HG03097 (cell line): ENCODE data around the gene PRCD.

Source experiments
- ATAC-seq: cut with Tn5 transposase; IDR thresholded peaks from one replicate; pipeline ENCODE4 v1.9.1; 2021; ENCODE audit not compliant: unreplicated experiment, low FRiP score

The PRCD gene

DNA sequence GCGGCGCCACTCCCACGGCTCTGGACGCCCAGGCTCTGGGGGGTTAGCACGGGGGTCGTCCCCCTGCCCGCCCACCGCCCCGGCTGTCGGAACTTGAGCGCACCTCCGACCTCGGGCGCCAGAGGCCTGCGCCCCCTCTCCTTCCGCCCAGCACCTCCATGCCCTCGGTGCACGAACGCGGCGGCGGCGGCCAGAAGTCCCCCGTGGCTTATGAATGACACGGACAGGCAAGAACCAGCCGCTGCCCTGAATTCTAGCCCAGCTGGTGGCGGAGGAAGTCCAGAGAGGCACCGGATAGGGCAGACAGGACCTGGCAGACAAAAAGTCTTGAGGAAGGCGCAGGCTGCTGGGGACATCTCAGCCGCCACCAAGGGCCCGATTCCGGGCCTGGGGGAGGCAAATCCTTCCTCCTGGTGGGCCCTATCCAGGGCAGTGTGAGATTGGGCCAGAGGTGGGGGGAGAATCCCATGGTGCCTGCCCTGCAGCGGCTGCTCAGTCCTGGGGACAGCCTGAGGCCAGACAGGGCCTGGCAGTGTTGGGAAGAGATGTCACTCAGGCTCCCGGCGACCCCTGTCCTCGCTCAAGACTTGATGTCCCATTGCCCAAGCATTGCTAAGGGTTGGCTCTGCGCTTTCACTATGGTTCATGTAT, 1.4 kb upstream of the PRCD start:
- no peak for ATAC-seq

DNA sequence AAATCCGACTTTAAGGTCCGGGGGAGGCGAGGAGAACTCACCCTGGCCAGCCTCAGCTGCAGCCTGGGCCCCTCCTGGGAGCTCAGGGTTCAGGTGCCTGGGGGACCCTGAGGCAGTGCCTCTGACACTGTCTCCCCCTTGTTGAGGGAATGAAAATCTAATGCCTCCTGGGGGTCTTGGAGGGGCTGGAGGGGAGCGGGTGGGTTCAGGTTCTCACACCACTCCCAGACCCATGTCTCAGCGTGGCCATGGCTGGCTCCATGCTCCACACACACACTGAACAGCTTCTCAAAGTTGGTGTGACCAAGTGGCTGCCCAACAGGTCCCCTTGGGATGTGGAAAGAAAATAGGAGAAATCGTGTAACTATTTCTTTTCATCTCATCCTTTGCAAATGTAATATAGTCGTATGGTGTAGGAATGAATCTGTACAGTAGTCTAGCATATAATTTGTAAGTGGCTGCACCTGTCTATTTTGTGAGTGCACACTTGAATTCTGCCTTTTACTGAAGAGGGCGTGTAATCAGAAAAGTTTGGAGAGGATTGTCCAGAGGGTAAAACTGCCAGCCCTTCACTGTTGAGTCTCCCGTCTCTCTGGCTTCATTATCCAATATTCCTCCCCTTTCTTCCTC, 788 bp upstream of the PRCD start:
- ATAC-seq: no peak

DNA sequence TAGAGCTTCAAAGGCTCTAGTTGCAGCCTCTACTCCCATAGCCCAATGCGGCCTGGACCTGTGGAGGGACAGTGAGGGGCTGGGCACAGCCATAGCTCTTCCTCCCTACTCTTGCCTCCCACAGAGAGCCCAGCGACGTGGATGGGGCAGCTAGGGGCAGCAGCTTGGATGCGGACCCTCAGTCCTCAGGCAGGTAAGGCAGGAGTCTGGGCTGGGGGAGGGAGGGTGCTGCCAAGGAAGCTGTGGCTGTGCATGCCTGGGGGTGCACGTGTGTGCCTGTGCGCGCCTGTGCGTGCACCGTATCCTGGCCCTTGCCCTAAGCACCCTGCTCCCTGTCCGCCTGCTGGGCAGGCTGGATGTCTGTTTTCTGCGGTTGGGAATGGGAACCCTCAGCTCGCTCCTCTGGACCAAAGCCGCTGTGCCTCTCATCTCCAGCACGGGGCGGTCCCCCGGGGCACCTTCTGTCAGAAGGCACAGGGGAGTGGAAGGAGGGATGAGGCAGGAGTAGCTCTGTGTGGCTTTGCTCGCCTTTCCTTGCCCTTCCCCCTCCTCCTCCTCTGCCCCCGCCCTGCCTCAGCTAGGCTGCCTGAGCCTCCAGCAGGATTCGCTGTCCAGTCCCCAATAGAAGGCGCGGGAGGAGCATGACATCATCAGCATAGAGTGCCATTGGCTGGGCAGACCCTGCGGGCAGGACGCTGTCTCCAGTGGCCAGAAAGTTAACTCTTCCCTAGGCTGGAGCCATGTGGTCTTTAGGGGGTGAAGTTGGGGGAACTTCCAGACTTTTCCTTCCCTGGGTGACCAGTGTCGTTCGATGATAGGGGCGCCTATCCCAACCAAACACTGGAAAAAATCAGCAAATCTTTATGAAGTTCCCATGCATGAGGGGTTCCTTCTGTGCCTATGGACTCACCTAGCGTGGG, 797 bp downstream of the PRCD start:
- ATAC-seq: no peak

DNA sequence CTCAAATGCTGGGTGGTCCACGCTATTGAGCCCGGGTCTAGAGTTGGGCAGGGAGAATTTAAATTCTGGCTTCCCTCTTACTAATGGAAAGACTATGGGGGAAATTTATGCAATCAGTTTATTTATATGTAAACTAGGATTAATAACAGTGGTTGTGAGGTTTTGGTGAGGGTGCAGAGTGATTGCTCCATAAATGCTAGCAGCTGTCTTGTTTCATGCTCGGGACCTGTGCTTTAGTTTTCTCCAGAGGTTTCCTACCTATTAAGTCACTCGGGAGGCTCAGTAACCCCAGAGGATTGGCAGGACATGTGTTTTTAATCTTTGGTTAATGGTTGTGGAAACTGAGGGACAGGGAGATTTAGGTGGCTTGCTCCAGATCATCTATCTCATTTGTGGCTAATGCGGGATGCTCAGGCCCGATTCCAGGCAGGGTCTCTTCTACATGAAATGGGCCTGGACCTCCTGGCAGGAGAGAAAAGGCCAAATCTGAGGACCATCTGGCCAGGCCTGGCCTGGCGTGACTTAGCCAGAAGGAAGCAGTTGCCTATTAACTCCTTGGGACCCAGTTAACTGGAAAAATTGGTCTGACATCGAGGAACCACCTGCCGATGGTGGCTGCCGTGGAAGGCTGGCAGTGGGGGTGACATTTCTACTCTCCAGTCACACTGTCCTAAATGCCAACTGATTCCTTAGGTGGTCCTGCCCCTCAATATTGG, 2.1 kb downstream of the PRCD start:
- no peak for ATAC-seq

DNA sequence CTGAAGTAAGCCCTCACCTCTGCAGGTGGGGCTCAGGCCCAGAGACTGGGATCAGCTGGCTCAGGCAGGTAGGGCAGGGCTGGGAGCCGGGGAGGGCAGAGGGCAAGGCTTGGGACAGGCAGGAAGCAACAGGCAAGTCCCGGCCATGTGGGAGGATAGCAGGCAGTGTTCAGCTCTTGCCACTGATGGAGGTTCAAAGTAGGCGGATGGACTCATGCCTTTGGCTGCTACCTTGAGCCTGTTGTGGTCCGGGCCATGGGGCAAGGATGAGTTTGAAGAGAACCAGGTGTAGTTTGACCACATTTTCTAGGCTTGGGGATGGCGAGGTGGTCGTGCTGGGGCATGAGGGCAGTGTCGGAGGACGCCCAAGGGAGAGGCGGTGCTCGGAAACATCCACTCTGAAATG, 2.7 kb downstream of the PRCD start:
- no peak for ATAC-seq

DNA sequence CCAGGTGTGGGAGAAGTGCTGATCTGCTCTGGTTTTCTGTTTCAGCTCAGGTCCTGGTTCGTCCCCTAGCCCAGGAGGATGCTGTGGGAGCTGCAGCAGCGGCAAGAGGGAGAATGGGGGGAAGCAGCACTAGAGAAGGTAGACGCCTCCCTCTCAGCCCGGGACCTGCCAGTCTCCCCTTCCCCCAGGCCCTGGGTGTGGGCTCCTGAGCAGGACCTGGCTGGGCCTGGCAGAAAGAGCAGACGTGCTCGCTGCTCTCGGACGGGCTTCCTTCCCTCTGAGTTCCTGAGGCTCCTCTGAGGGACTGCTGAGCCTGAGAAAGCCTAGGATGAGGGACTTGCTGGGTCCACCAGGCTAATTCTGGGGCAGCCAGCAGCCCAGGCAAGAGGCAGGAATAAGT, 3.1 kb downstream of the PRCD start:
- ATAC-seq: no peak

DNA sequence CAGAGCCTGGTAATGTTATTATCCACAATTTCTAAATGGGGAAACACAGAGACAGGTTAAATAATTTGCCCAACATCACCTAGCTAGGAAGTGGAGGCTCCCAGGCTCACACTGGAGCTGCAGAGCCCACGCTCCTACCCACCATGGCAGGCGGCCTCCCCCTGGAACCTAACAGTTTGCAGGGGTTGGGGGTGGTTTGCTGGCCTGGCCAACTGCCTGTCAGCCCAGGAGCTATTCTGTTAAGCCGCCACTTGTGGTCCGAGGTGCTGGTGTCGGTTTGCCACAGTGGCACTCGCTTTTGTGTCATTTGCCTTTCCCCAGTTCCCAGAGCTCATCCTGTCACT, 3.6 kb downstream of the PRCD start:
- no peak for ATAC-seq

DNA sequence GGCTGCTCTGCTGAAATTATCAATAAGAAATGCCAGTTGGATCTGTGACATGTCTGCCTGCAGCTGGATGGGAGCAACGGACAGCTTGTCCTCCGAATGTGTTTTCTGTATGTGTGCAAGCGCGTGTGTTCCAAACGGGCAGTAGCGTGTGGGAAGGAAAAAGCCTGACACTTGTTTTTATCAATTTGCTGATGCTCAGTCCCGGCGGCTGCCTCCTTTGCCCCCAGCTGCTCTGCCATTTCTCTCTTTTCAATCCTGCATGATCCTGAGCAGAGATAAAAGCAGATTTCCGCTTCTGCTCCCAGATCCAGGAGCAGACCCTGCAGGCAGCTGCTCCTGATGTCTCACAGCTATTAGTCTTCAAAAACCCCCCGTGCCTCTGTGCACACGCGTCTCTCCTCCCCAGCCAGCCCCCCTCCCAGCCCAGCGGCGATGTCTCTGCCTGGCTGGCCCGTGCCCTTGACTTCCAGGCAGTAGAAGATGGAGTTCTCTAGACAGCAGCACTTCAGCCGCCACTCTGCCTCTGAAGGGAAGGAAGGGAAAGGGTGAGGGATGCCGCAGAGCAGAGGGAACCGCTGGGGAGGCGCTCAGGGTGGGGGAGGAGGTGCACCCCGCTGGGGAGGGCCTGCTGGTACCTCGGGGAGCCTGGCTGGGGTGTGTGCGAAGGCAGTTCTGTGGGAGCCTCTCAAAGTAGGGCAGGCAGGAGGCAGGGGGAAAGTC, 4.1 kb downstream of the PRCD start:
- ATAC-seq: no peak

DNA sequence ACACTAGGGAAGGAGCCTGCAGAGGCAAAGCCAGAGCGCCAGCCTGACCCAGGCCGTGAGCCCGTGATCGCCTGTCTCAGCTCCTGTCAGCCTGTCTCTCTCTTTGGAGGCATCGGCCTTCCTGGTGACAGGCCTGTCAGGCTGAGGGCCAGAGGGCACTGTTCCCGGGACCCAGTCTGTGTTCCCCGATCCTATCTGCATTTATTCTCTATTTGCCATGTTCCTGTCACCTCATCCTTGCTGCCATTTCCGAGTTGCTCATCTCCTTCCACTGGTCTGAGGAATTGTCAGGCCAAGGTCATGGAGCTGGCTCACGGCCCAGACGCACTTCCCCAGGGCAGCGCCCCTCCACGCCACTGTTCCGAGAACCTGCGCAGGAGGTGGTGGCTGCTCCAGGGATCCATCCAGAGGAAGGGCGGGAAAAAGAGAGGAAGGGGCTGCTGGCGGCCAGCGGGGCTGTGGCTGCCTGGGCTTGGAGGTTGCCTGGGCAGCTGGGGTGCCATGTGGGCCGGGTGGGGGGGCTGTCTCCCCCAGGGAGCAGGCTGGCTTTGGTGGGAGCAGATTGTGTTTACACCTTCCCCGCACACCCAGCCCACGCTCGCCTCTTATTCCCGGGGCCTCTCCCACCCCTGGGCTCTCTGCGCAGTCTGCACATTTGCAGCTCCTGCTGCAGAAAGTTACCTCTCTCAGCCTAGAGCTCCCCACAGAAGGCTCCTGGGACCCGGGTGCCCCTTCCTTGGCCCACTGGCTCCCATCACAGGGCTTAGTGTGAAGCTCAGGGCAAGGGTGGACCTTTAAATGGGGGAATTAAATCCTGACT, 4.9 kb downstream of the PRCD start:
- no peak for ATAC-seq

DNA sequence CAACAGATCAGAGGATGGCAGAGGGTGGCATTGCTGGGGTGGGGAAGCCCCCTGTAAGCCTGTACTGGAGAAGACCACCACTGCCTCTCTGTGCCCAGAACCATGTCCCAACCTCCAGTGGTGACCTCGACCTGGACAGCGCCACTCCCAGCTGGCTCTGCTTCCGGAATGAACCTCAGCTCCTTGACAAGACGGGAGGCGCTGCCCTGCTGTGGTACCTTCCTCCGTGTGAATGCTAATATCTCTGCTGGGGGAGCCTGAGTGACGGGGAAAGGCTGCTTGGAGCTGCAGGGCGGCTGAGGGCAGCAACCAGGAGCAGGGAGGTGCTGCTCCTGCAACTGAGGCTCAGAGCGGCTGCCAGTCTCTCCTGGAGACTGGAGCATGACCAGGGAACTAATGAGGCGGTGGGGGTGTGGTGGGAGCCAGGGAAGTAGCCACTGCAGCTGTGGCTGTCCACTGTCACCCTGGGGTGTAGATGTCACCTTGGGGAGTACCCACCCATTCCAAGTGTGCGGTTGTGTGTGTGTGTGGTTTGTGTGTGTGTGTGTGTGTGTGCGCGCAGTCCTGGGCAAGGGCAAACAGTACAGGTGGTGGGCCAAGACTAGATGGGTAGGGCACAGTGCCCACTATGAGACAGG, 6.2 kb downstream of the PRCD start:
- ATAC-seq: no peak

DNA sequence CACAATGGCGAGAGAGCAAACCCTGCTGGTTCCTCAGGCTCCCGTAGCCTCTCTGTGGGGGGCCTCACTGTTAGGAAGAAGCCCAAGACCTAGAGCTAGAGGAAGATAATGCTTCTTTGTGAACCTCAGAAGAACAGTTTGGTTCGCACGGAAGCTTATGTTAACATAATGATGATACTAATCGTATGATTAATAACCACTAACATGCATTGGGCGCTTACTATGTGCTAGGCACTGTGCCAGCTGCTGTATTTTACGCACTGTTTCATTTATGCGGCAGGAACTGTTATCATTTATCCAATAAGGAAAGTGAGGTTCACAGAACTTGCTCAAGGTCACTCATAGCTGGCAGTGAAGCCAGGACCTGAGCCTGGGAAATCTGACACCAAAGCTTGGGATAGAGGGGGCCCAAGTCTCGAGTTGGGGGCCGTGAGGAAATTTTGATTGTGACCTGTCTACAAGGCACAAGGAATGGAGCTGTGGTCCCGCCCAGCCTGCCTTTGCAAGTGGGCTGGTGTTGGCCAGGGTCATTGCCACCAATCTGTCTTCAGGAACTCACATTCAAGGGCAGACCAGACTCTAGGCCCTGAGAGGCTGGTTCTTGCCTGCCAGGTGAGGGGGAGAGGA, 6.8 kb downstream of the PRCD start:
- no peak for ATAC-seq

DNA sequence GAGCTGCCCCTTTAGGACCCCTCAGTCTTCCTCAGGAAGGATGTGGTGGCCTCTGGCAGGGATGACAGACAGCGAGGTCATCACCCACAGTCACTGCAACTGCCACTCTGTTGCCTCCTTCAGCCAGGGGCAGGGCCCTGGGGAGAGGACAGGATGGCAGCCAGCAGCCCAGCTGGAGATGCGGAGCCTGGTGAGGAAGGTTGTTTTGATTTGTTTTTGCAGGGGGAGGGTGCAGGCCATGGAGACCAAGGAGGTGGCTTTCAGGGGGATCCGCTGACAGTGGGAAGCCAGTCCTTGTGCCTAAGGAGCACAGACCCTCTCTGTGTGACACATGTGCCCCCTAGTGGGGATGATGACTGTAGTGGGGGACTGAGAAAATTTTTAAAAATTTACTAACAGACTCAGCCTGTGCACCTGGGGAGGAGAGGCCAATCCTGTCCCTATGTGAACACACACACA, 7.4 kb downstream of the PRCD start:
- ATAC-seq: no peak

DNA sequence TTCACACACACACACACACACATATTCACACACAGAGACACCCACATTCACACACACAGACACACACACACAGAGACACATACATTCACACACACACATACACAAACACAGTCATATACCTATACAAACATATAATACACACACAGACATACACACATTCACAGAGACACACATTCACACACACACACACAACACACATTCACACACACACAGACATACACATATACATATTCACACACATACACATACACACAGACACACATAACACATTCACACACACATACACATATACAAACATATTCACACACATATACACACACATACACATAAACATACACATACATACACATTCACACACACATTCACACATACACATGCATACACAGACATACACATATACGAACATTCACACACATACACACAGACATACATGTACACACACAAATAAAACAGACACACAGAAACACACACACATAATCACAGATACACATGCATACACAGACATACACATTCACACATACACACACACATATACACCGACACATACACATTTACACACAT, 7.9 kb downstream of the PRCD start:
- ATAC-seq: no peak

DNA sequence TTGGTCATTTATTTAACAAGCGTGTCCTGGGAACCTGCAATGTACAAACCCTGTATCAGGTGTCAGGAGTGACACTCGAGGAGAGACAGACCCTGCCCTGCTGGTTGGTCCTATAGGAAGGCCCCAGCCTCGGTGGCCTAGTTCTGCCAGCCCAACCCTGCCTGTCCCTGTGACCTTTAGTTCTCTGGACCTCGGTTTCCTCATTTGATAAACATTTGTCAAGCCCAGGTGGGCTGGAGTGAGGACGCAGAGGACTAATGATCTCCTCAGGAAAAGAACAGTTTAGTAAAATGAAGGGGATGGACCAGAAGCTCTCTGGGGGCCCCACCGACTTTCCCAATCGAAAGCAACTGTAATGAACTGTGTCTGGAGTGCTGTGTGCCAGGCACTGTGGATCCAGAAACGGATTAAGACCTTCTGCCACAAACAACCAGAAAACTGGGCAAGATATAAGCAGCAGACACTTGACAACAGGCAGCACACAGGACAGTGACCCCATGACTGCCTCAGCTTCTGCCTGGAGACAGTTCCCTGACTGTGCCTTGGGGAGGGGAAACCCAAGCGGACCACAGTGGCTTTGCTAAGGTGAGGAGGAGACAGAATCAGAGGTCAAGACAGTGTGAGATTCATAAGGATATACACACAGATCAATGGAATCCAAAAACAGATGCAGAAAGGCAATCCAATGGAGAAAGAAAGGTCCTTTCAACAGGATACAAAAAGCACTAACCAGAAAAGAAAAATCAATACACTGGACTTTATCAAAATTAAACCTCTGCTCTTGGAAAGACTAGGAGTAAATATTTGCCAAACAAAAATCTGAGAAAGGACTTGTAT, 8.8 kb downstream of the PRCD start:
- no peak for ATAC-seq

DNA sequence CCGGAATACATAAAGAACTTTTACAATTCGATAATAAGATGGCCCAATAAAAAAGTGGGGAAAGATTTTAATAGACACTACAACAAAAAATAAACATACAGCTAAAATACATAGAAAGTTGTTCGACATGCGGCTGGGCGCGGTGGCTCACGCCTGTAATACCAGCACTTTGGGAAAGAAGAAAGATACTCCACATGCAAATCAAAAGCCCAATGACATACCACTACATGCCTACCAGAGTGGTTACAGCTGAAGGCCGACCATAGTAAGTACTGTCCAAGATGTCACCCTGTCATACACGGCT, 9.3 kb downstream of the PRCD start:
- no peak for ATAC-seq

DNA sequence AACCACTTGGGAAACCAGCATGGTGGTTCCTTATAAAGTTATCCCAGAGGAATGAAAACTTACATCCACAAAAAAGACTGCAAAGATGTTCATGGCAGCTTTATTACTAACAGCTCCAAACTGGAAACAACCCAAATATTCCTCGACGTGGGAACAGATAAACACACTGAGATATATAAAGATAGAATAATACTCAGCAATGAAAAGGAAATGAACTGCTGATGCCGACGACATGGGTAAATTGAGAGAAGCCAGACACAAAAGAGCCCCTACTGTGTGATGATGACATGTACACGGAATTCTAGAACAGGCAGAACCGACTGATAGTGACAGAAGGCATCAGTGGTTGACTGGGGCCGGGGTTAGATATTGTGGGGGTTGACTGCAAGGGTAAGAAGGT, 9.7 kb downstream of the PRCD start:
- ATAC-seq: no peak

DNA sequence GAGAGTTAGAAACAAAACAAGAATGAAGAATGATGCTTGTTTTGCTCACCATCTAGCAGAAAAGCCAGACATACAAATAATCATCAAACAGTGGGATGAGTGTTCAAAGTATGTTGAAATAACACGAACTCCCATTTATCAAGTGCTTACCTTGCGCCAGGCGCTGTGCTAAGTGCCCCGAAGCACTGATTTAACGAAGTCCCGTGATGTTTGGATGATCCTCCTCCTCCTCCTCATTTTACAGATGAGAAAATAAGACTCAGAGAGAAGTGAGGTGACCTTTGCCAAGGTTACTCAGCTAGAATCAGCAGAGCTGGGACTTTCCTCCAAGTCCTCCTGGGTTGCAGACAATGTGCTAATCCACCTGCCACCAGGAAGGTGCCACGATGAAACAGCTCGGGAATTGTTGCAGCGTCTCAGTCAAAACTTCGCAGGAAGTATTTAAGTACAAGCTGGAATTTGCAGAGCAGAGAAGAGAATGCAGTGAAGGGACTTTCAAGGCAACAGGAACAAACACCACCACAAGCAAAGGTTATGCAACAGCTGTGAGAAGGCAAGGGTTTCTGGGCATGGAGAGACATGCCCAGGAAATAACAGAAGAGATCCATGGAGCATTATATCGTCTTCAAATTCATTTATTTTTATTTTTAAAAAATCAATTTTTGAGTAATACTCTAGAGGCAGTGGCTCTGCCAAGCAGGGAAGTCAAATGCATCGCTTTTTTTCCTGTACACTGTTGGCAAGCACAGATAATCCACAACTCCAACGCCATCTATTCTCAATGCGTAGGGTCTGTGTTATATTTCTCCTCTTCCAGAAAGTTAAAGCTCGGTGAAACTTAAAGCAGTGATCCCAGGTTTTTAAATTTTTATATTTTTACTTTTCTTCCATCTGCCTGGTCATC, 11.1 kb downstream of the PRCD start:
- ATAC-seq: no peak
